ENCODE results near the gene TNFRSF12A. TPM values are rescaled to one million over a fixed set of nuclear protein-coding genes. Genes with fewer than 3 reads are reported as not detected.

Gene TNFRSF12A
- total RNA-seq, 2 experiments from 2014 or later = 1.8 to 1.9 TPM

DNA sequence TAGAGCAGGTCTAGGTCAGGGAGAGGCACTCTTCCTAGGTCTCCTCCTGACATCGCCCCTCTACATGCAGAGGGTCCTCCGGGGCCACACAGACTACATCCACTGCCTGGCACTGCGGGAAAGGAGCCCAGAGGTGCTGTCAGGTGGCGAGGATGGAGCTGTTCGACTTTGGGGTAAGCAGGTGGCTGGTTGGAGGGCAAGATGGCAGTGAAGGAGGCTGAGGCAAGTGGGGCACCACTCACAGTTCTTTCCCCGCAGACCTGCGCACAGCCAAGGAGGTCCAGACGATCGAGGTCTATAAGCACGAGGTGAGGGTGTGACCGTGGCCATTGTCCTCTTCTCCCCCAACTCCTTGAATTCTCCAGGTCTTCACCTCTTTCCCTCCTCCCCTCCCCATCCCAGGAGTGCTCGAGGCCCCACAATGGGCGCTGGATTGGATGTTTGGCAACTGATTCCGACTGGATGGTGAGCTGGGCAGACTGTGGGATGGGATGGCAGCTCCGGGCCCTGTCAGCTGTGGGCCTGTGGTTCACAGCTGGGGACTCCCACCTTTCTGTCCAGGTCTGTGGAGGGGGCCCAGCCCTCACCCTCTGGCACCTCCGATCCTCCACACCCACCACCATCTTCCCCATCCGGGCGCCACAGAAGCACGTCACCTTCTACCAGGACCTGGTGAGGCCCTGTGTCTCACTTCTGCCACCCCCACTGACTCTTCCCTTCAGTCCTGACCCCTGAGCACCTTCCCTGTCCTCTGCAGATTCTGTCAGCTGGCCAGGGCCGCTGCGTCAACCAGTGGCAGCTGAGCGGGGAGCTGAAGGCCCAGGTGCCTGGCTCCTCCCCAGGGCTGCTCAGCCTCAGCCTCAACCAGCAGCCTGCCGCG is 6.7 kb downstream of the TNFRSF12A start:
- Histone ChIP-seq H3K4me3 (ENCODE audit: low read length) (no peak overlapping the region), H3K27me3 (ENCODE audit: control insufficient read depth in 1 of 2, insufficient read depth in 2 of 2, low read length in 2 of 2) (peaks cover 16 to 27% of the 10 kb centered on the region in 2 experiments), H3K9me3 (ENCODE audit: control insufficient read depth in 1 of 2, insufficient read depth in 1 of 2, low read length in 2 of 2) (peaks cover 0 to 4% of the 10 kb centered on the region in 2 experiments), H3K27ac (ENCODE audit: low read depth in 1 of 2, low read length in 2 of 2) (no peak overlapping the region), H3K4me1 (ENCODE audit: insufficient read depth, low read length) (peaks cover 69% of the 10 kb centered on the region), H3K36me3 (ENCODE audit: insufficient read depth, low read length) (peaks cover 20% of the 10 kb centered on the region)
- peaks cover 20% of the 10 kb centered on the region for H3K27me3 Mint-ChIP-seq
- H3K9me3 Mint-ChIP-seq = no peaks in the 10 kb centered on the region
- H3K4me1 Mint-ChIP-seq (ENCODE audit: low read depth) = peaks cover 48% of the 10 kb centered on the region
- intact Hi-C loops (cut with DNase I, micrococcal nuclease) = loop anchor here in 1 of 2 experiments (10.0 kb wide), 1 partner anchor 428 kb away; no protein-coding TSS in a partner anchor
- no peak overlapping the region for H3K4me3 Mint-ChIP-seq
- no peak overlapping the region for H3K27ac Mint-ChIP-seq
- ATAC-seq (ENCODE audit: poor library complexity) = no peak
- CTCF ChIA-PET = interaction anchor here (1.2 to 9.0 kb wide), 7 partner anchors 8 to 144 kb away, joined by 3 to 181 read pairs (median 4); partner anchors contain the start of genes CLDN6, FLYWCH2 and PKMYT1
- H3K36me3 Mint-ChIP-seq (ENCODE audit: low read depth) = peaks cover 22% of the 10 kb centered on the region
- DNase-seq = peak in 1 of 14 experiments; percentile 30
- POLR2A ChIA-PET = interaction anchor here (1.2 to 2.0 kb wide), 5 partner anchors 23 to 132 kb away, joined by 4 to 20 read pairs (median 8); partner anchors contain the start of gene IL32
- TF ChIP-seq, protein P1, sequence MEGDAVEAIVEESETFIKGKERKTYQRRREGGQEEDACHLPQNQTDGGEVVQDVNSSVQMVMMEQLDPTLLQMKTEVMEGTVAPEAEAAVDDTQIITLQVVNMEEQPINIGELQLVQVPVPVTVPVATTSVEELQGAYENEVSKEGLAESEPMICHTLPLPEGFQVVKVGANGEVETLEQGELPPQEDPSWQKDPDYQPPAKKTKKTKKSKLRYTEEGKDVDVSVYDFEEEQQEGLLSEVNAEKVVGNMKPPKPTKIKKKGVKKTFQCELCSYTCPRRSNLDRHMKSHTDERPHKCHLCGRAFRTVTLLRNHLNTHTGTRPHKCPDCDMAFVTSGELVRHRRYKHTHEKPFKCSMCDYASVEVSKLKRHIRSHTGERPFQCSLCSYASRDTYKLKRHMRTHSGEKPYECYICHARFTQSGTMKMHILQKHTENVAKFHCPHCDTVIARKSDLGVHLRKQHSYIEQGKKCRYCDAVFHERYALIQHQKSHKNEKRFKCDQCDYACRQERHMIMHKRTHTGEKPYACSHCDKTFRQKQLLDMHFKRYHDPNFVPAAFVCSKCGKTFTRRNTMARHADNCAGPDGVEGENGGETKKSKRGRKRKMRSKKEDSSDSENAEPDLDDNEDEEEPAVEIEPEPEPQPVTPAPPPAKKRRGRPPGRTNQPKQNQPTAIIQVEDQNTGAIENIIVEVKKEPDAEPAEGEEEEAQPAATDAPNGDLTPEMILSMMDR (IDR thresholded peaks at IDR 0.05) = no peak

DNA sequence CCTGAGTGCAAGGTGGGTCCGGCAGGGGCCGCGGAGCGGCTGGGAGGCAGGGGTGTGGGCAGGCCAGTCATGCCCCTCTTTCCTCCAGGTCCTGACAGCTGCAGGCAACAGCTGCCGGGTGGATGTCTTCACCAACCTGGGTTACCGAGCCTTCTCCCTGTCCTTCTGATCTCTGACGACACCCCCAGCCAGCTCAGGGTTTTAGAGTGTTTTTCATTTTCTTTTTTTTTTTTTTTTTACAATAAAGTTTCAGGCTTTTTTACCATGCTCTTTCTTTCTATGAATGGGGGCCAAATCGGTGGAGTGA is 7.3 kb downstream of the TNFRSF12A start:
- H3K9me3 ChIP-seq (ENCODE audit: control insufficient read depth in 1 of 2, insufficient read depth in 1 of 2, low read length in 2 of 2) = peaks cover 0 to 4% of the 10 kb centered on the region in 2 experiments
- H3K4me1 ChIP-seq (ENCODE audit: insufficient read depth, low read length) = peaks cover 63% of the 10 kb centered on the region
- H3K4me3 ChIP-seq (ENCODE audit: low read length) = no peak overlapping the region
- POLR2A ChIA-PET = interaction anchor here (0.9 to 2.0 kb wide), 9 partner anchors 20 to 131 kb away, joined by 3 to 20 read pairs (median 8); partner anchors contain the start of genes IL32, PKMYT1 and ZNF213
- H3K9me3 Mint-ChIP-seq = no peaks in the 10 kb centered on the region
- H3K4me3 Mint-ChIP-seq = no peak overlapping the region
- DNase-seq (peak in 1 of 14 experiments; percentile 46), ATAC-seq (ENCODE audit: poor library complexity) (no peak)
- peaks cover 18 to 30% of the 10 kb centered on the region in 2 experiments for H3K27me3 ChIP-seq (ENCODE audit: control insufficient read depth in 1 of 2, insufficient read depth in 2 of 2, low read length in 2 of 2)
- TF ChIP-seq, protein P1 (IDR thresholded peaks at IDR 0.05) = no peak
- H3K27ac ChIP-seq (ENCODE audit: low read depth in 1 of 2, low read length in 2 of 2) = no peak overlapping the region
- peaks cover 20% of the 10 kb centered on the region for H3K36me3 ChIP-seq (ENCODE audit: insufficient read depth, low read length)
- peaks cover 24% of the 10 kb centered on the region for H3K27me3 Mint-ChIP-seq
- CTCF ChIA-PET = interaction anchor here (0.8 to 9.0 kb wide), 12 partner anchors 9 to 144 kb away, joined by 3 to 181 read pairs (median 4); partner anchors contain the start of genes CLDN6, FLYWCH2, PKMYT1 and ZNF213
- H3K4me1 Mint-ChIP-seq (ENCODE audit: low read depth) = peaks cover 42% of the 10 kb centered on the region
- H3K36me3 Mint-ChIP-seq (ENCODE audit: low read depth) = peaks cover 22% of the 10 kb centered on the region
- H3K27ac Mint-ChIP-seq = no peak overlapping the region
- intact Hi-C loops (cut with DNase I, micrococcal nuclease) = loop anchor here in 1 of 2 experiments (10.0 kb wide), 1 partner anchor 427 kb away; no protein-coding TSS in a partner anchor

DNA sequence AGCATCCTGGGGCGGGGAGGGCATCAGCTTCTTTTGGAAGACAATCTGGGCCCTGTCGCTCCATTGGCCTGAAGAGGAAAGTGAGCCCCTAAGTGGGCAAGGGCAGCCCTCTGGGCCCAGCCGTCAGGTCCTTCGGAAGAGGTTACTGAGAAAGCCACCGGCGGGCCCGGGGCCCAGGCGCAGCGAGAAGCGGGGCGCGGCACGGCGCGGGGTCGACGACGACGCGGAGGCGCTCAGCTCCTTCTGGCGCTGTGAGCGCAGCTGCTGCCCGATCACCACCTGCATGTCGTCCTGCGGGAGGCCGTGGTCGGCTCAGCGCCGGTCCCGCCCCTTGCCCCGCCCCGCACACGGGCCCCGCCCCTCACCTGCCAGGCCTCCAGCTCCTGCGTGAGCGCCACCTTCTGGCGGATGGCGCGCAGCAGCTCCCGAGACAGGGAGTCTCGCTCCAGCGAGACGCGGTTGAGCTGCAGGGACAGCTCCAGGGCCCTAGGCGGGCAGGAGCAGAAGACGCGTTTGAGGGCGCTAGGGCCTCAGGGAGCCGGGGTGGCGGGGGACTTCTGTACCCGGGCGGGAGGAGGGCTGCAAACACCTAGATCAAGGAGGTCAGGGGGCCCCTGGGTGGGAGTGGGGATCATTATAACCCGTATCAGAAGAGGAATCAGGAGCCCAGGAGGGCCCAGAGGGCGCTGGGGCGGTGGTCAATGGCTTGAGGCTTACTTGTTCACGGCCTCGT is 8.0 kb downstream of the TNFRSF12A start:
- ATAC-seq (ENCODE audit: poor library complexity) (peak; percentile 42), DNase-seq (peak; percentile 77 to 95 (median 86))
- Histone ChIP-seq H3K36me3 (ENCODE audit: insufficient read depth, low read length) (peaks cover 20% of the 10 kb centered on the region), H3K27ac (ENCODE audit: low read depth in 1 of 2, low read length in 2 of 2) (no peak overlapping the region), H3K27me3 (ENCODE audit: control insufficient read depth in 1 of 2, insufficient read depth in 2 of 2, low read length in 2 of 2) (peaks cover 25 to 34% of the 10 kb centered on the region in 2 experiments), H3K4me3 (ENCODE audit: low read length) (no peak overlapping the region), H3K9me3 (ENCODE audit: control insufficient read depth in 1 of 2, insufficient read depth in 1 of 2, low read length in 2 of 2) (peaks cover 0 to 9% of the 10 kb centered on the region in 2 experiments), H3K4me1 (ENCODE audit: insufficient read depth, low read length) (peaks cover 56% of the 10 kb centered on the region)
- H3K4me1 Mint-ChIP-seq (ENCODE audit: low read depth) = peaks cover 35% of the 10 kb centered on the region
- H3K36me3 Mint-ChIP-seq (ENCODE audit: low read depth) = peaks cover 22% of the 10 kb centered on the region
- POLR2A ChIA-PET = interaction anchor here (0.9 to 4.5 kb wide), 14 partner anchors 8 to 131 kb away, joined by 3 to 24 read pairs (median 6); partner anchors contain the start of genes IL32, PKMYT1, TNFRSF12A and ZNF213
- no peak overlapping the region for H3K27ac Mint-ChIP-seq
- H3K9me3 Mint-ChIP-seq = no peaks in the 10 kb centered on the region
- CTCF ChIA-PET = interaction anchor here (0.6 to 9.0 kb wide), 19 partner anchors 8 to 145 kb away, joined by 3 to 181 read pairs (median 4); partner anchors contain the start of genes CLDN6, FLYWCH2, IL32 and PKMYT1
- TF ChIP-seq, protein P1 (IDR thresholded peaks at IDR 0.05) = peak; percentile 84
- peak overlapping the region; percentile 78 for H3K4me3 Mint-ChIP-seq
- H3K27me3 Mint-ChIP-seq = peaks cover 31% of the 10 kb centered on the region
- intact Hi-C loops (cut with DNase I, micrococcal nuclease) = loop anchor here (1.0 to 10.0 kb wide), 3 partner anchors 25 to 427 kb away; no protein-coding TSS in a partner anchor
